SK-N-MC (cell line): ENCODE results near the gene IGFL3.

Source experiments
- EZH2 ChIP-seq: fragments of 200-600 bp; sonication (generic); IDR thresholded peaks from one replicate; pipeline ENCODE4 v1.6.1; 2017; ENCODE audit warnings: antibody characterized with exemption
- FOXP2 ChIP-seq: optimal IDR thresholded peaks from 2 replicates; pipeline ENCODE3; 2011; ENCODE audit warnings: mild to moderate bottlenecking, moderate library complexity; ENCODE audit not compliant: insufficient read depth; ENCODE audit errors: extremely low read length, control extremely low read depth
- POLR2AphosphoS5 ChIP-seq: IDR thresholded peaks from 2 replicates; pipeline ENCODE4 v1.6.1; 2012; ENCODE audit warnings: mild to moderate bottlenecking, low read depth, low read length, borderline replicate concordance

DNA sequence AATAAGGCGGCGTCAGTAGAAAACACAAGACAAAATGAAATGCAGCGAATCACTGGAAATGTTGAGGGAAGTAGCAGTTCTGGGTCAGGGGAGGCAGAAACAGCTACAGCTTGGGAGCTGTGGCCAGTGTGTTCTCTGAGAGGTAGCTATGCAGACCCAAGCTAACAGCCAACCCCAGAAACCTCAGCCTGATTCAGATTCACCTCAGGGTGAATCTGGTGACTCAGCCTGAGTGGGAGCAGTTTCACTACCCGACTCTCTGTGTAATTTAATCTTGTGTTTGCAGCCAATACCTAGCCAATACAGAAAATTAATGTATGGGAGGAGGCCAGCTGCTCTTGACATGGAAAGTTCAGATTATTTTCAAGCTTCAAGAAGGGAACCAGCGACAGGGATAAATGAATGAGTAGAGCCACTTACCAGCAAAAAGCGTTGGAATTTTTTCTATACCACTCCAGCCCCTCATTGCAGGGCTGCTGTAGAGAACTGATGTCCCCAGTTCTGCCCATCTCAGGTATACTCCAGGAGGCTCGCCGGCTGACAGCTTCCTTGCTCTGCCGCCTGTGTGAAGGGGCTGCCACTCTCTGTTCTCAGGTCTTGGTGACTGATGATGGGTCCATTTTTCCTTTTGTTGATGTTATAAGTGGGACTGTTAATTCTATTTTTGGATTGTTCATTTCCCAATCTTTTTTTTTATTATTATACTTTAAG is 8.9 kb downstream of the IGFL3 start:
- TF ChIP-seq POLR2AphosphoS5, result no peak
- TF ChIP-seq EZH2, result no peak
- no peak for TF ChIP-seq FOXP2
